ENCODE measurements around the gene GIMD1. TPM values are rescaled to one million over a fixed set of nuclear protein-coding genes. Genes with fewer than 3 reads are reported as not detected.
"Not testable (repeated sequence)": the region's sequence is repeated elsewhere in the genome, so short reads cannot be mapped to it uniquely, and the experiment has no call there.

The GIMD1 gene
- total RNA-seq, 1 donor from 2014 or later, result not detected

DNA sequence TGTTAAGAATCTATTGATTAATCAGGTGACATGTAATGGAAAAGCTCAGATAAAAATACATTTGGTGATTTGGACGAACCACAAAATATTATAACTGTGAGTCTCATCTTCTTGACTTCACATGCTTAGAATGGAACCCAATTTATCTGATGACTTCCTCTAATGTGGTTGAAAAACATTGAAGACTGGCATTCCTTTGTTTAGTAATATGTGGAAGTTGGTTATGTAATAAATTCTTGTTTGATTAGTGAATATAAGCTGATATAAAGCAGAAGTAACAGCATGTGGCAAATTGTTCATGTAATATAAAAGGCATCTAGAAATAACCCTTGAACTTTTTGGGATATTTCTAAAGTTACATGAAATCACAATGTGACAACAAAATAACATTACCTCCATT lies 9.7 kb downstream of the GIMD1 start:
- DNase-seq (ENCODE audit: low spot score), result no peak
- intact Hi-C loops (cut with DNase I), result no loop called here
- no peak for ATAC-seq

DNA sequence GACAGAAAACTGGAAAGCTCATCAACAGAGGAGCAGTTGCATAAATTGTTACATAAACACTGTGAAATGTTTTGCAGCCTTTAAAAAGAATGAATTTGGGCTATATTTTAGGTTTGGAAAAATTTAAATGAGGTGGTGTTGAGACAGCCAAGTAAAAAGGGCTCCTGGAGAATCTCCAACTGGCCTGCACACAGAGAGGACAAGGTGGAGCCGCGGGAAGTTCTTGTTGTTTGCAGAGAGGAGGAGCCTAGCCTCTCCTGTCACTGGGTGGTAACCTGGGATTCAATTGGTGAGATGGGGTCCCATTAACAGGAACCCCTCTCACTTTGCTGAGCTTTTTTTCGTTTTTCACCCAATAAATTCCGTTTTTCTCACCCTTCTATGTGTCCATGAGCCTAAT lies 13.4 kb downstream of the GIMD1 start:
- DNase-seq (ENCODE audit: low spot score) (no peak), ATAC-seq (peak; percentile 71)
- intact Hi-C loops (cut with DNase I), result no loop called here

DNA sequence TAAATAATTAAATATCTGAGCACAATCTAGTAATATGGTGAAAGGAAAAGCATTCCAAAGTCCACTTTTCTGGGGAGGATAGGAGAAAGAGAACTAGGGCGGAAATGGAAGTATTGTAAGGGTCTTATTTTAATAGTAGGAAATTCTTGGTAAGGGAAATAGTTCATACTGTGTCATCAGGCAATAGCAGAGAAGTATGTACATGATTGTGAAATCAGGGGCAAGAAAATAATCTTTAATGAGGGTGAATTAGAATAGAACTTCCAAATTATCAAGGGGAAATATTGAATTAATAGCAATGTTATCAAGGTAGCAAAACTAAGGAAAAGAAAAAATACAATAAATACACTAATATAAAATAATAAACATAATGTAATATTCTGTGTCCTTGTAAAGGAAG lies 14.8 kb downstream of the GIMD1 start:
- DNase-seq (ENCODE audit: low spot score) (no peak), ATAC-seq (no peak)
- intact Hi-C loops (cut with DNase I), result no loop called here

DNA sequence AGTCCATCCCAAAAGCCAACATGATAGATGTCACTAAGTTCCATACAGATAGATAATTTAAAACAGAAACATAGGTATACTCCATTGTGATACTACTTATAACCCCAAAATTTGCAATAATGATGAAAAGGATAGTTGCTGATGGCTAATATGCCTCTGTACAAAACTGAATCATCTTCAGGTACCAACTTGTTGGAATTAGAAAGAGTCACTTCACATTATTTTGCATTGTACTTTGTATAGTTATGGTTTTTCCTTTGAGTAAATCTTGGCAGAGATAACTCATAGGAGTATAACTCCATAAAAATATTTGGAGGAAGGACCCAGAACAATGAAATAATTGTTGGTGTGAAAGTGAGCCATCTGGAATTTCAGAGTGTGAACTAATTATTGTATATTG lies 17.6 kb downstream of the GIMD1 start:
- ATAC-seq (no peak), DNase-seq (ENCODE audit: low spot score) (no peak)
- intact Hi-C loops (cut with DNase I), result no loop called here

DNA sequence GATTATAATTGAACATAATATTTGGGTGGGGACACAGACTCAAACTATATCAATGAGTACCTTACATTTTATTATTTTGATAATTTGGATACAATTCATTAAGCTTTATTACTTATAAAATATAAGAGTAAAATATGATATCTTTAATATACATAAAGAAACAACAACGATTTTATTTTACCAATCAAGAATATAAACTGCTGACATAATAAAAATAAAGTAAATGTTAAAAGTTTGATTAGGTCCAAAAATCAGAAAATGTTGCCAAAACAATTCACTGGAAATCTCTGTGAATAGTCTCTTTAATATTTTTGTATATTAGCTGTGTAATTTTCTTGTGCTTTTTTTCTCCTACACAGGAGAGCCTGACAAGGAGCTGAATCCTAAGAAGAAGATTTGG lies 21.4 kb downstream of the GIMD1 start:
- DNase-seq (ENCODE audit: low spot score), result no peak
- intact Hi-C loops (cut with DNase I), result no loop called here
- no peak for ATAC-seq

DNA sequence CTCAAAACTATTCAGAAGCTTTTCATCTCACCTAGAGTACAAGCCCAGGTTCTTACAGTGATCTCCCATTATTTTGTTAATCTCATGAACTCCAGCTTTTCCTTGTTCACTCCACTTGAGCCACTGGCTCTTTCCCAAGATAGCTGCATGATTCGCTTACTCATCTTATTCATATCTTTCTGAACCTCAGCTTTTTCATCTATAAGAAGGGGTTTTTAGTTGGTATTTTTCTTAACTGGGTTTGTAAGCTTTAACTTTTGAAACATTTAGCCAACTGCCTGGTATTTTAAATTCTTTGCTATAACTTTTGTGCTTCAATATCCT lies 24.0 kb downstream of the GIMD1 start:
- ATAC-seq (no peak), DNase-seq (ENCODE audit: low spot score) (no peak)
- intact Hi-C loops (cut with DNase I), result no loop called here

DNA sequence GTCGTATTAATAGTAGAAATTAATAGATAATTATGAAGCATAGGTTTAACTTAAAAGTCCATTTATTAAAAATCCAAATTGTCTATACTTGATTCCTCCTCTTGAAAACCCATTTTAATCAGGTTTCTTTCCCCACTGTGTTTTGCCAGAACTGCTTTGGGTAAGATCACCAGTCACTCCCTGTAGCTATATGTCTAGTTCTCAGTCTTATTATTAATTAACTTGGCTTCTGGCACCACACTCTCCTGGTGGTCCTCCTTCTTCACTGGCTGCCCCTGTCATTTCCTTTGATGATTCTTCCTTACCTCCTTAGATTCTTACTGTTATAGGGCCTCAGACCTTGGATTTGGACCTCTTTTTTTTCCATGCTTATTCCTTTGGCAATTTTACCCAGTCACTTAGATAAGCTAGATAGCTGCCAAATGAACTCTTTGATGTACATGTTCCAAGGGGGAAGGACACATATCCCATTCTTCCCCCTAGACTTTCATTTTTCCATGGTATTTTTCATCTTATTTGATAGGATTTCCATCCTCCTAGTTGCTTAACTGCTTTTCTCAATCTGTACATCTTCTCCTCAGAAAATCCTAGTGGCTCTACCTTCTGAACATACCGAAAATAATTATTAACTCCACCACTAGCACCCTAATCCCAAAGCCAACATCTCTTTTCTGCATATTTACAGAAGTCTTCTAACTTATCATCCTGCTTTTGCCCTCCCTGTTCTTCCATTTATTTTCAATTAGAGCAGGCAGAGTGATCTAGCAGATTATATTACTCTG lies 24.5 kb downstream of the GIMD1 start:
- DNase-seq (ENCODE audit: low spot score), result no peak
- intact Hi-C loops (cut with DNase I), result no loop called here
- no peak for ATAC-seq

DNA sequence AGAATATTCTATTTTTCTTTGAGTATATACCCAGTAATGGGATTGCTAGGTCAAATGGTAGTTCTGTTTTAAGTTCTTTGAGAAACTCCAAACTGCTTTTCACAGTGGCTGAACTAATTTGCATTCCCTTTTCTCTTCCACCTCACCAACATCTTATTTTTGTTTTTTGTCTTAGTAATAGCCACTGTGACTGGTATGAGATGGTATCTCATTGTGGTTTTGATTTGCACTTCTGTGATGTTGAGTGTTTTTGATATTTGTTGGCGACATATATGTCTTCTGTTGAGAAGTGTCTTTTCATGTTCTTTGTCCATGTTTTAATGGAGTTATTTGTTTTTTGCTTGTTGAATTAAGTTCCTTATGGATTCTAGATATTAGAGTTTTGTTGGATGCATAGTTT lies 27.8 kb downstream of the GIMD1 start:
- DNase-seq (ENCODE audit: low spot score) (no peak), ATAC-seq (no peak)
- intact Hi-C loops (cut with DNase I), result no loop called here

DNA sequence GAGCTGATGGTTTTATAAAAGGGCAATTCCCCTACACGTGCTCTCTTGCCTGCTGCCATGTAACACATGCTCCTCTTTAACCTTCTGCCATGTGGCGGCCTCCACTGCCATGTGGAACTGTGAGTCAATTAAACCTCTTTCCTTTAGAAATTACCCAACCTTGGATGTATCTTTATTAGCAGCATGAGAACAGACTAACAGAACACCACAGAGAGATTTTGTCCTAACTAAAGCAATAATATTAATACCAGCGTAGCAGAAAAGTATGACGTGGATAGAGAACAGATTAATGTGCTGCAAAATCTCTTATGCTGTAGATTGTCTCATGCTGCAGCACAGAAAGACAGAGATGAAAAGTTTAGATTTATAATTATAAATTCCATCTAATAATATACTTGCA lies 29.1 kb downstream of the GIMD1 start:
- intact Hi-C loops (cut with DNase I), result no loop called here
- ATAC-seq (no peak), DNase-seq (ENCODE audit: low spot score) (no peak)

DNA sequence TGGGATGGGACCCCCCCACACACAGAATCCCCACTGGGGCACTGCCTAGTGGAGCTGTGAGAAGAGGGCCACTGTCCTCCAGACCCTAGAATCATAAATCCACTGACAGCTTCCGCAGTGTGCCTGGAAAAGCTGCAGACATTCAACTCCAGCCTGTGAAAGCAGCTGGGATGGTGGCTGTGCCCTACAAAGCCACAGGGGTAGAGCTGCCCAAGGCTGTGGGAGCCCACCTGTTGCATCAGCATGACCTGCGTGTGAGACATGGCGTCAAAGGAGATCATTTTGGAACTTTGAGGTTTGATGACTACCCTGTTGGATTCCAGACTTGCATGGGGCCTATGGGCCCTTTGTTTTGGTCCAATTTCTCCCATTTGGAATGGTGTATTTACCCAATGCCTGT lies 29.9 kb downstream of the GIMD1 start:
- ATAC-seq (no peak), DNase-seq (ENCODE audit: low spot score) (no peak)
- intact Hi-C loops (cut with DNase I), result no loop called here

DNA sequence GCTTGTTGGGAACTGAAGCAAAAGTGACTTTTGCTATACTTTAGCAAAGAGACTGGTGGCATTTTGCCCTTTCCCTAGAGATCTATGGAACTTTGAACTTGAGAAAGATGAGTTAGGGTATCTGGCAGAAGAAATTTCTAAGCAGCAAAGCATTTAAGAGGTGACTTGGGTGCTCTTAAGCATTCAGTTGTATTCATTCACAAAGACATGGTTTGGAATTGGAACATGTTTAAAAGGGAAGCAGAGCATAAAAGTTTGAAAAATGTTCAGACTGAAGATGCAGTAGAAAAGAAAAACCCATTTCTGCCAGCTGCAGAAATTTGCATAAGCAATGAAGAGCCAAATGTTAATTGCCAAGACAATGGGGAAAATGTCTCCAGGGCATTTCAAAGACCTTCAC lies 30.7 kb downstream of the GIMD1 start:
- DNase-seq (ENCODE audit: low spot score) (no peak), ATAC-seq (no peak)
- intact Hi-C loops (cut with DNase I), result no loop called here

DNA sequence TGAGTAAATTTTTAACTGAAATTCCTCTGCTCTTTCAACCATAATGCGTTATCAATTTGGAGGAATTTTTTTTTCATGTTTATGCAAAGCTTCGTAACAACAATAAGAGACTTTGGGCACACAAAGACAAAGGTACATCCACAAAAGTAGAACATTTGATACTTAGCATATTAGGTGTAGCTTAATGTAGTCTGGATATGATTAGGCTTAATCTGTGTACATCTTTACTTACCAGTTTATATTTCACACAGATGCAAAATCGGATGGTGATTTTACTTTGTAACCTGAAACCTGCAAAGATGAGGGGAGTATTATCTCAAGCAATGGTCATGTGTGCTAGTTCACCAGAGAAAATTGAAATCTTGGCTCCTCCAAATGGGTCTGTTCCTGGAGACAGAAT lies 32.0 kb downstream of the GIMD1 start:
- intact Hi-C loops (cut with DNase I), result no loop called here
- ATAC-seq, result no peak

DNA sequence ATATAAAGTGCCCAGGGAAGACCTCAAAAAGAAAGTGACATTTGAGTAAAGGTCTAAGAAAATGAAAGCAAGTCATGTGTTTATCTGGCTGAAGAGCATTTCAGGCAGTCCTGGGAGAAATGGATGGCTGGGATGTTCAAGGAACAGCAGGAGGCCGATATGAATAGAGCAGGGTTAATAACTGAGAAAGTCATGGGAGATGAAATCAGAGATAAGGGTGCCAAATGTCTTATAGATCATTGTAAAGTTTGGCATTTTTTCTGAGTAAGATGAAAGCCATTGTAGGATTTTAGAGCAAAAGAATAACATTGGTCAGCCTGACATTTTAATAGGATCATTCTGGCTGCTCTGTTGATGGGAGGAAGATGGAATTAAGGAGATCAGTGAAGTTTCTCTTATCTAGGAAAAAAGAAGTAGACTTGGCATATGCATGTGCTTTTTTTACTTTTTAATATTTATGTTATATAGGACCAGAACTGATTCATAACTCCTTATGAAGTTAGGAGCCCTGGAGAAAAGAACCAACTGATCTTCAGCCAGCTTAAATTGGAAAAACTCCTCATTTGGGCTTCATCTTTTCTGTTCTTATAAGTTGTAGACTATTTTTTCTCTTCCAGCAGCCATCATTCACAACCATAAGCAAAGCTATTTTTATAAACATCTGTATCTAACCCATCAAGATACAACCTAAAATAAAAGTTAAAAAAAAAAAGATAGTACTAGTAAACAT lies 33.7 kb downstream of the GIMD1 start:
- ATAC-seq (no peak), DNase-seq (ENCODE audit: low spot score) (no peak)
- intact Hi-C loops (cut with DNase I), result no loop called here

More for the DNA sequence above, 32.0 kb downstream of the GIMD1 start:
- no peak for DNase-seq (ENCODE audit: low spot score)

DNA sequence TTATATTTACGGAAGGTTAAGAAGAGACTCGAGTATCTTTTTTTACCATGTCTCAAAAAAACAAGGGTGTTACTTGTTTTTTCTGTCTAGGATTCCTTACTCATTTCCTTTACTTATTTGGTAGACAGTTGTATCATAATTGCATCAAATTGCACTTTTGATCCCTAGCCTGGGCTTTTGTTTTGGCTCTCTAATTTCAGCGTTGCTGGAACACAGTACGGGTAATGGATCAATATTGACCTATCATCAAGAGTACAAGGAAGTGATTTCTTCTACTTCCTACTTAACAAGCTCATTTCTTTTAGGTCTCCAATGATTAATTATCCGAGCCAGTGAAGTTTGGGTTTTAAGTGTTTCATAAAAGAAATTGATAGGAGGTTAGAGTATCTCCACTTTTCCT lies 35.4 kb downstream of the GIMD1 start:
- DNase-seq (ENCODE audit: low spot score), result no peak
- no peak for ATAC-seq
- intact Hi-C loops (cut with DNase I), result no loop called here

DNA sequence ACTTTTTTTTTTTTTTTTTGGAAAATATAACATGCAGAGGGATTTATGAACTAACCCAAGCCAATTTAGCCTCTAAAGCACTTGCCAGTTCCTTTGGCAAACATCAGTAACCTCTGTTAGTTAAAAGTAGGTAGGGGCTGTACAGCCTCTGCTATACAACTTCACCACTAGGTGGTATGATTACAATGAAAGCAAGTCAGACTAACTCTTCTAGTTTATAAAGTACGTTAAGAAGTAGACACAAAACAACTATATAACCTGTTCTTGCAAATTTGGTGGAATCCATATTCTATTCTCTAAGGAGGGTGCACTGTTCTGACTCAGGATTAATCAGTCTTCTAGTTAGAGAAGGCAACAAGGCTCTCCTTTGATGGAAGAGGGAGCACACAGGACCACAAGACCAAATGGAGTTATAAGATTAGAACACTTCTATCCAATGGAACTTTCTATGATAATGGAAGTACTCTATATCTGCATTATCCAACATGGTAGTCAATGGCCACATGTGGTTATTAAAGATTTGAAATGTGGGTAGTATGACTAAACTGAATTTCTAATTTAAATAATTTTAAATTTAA lies 39.4 kb downstream of the GIMD1 start:
- intact Hi-C loops (cut with DNase I), result no loop called here
- ATAC-seq, result no peak
- DNase-seq (ENCODE audit: low spot score), result no peak

DNA sequence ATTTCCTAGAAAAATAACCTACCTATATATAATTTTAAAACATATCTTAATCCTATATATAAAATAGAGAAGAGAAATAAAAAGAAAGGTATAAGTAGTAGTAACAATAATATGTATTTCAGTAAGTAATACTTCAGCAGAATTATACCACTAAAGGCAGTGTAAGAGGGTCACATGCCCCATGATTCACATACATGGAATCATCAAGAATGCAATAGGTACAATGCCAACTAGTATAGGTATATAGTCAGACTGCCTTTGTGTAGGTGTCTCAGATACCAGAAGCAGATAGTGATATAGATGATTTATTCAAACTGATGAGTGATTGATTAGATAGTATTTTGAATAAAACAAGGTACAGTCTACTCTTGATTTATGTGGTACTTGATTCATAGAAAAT lies 42.8 kb downstream of the GIMD1 start:
- intact Hi-C loops (cut with DNase I), result no loop called here
- no peak for DNase-seq (ENCODE audit: low spot score)
- ATAC-seq, result no peak

DNA sequence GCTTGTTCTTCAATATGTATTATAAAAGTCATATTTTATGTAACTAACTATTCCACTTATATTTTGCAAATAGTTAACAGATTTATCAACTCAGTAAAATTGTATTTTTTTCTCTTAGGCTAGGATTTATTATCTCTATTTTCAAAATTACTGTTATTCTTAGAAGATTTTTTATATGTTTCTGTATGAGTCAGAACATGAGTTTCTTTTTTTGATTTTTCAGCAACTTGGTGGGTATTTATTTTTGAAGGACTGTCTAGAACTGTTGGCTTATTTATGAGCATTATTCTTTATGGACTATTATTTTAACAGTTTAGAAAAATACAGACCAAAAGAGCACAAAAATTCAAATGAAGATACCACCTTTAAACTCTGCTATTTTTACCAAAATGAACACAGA lies 45.5 kb downstream of the GIMD1 start:
- intact Hi-C loops (cut with DNase I), result no loop called here
- no peak for DNase-seq (ENCODE audit: low spot score)
- no peak for ATAC-seq

DNA sequence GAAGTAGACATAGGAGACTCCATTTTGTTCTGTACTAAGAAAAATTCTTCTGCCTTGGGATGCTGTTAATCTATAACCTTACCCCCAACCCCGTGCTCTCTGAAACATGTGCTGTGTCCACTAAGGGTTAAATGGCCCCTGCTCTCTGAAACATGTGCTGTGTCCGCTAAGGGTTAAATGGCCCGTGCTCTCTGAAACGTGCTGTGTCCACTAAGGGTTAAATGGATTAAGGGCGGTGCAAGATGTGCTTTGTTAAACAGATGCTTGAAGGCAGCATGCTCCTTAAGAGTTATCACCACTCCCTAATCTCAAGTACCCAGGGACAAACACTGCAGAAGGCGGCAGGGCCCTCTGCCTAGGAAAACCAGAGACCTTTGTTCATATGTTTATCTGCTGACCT lies 46.8 kb downstream of the GIMD1 start:
- intact Hi-C loops (cut with DNase I); DNase-seq (ENCODE audit: low spot score); ATAC-seq: not testable (repeated sequence)

DNA sequence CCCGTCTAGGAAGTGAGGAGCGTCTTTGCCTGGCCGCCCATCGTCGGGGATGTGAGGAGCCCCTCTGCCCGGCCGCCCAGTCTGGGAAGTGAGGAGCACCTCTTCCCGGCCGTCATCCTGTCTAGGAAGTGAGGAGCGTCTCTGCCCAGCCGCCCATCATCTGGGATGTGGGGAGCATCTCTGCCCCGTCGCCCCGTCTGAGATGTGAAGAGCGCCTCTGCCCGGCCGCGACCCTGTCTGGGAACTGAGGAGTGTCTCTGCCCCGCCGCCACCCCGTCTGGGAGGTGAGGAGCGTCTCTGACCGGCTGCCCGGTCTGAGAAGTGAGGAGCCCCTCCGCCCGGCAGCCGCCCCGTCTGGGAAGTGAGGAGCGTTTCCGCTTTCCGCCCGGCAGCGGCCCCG lies 47.4 kb downstream of the GIMD1 start:
- intact Hi-C loops (cut with DNase I); ATAC-seq; DNase-seq (ENCODE audit: low spot score): not testable (repeated sequence)

DNA sequence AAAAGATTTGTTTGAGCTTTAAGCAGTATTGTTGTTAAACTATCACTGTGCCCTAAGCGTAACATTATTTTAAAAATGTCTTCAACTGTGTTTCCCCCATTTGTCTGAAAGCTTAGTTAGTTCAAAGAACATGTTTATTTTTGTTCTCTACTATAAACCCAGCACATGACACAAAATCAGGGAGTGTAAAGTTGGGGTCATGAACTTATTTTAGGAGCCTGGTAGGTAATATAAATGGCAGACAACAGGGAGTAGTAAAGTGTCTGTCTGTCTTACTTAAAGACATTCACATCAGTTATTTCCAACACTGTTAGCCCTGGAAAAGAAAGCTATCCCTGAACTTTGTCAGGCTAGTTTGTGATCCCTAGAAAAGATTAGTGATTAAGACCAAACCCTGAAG lies 48.3 kb downstream of the GIMD1 start:
- no peak for ATAC-seq

DNA sequence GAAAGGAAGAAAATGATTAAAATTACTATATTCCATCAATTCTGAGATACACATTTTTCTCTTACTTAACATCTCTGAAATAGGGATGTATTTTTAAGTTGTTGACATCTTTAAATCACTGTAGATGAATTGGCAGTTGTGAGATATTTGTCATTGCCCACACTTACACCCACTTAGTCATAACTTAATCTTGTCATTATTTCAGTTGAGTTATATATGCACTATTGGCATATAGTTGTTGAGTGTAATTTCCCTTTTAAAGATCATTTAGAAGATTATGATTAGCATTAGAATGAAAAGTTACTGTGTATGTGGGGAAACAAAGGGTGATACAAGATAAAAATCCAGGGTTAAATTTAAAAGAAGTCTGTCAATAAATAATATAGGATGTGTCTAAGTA lies 50.1 kb downstream of the GIMD1 start:
- intact Hi-C loops (cut with DNase I), result no loop called here
- ATAC-seq (no peak), DNase-seq (ENCODE audit: low spot score) (no peak)

More for the DNA sequence above, 48.3 kb downstream of the GIMD1 start:
- intact Hi-C loops (cut with DNase I), result no loop called here
- no peak for DNase-seq (ENCODE audit: low spot score)

All from sciatic nerve (tissue), 2 donors.